Epithelial cell of proximal tubule (primary cell): ENCODE results near the gene CXCL8. TPM values are rescaled to one million over a fixed set of nuclear protein-coding genes. Genes with fewer than 3 reads are reported as not detected.
A peak's percentile ranks its signal among the peaks of the same experiment; 100 is the strongest.

ENCODE experiments used
- DNase-seq: peaks from one replicate; pipeline ENCODE4 v3.0.0-alpha.2; 2011; ENCODE audit warnings: low read depth
- H3K4me3 ChIP-seq: 2 replicates; pipeline ENCODE4 v1.5.1; 2011; ENCODE audit warnings: low read depth, mild to moderate bottlenecking, low read length
- CTCF ChIP-seq: conservative IDR thresholded peaks from 2 replicates; pipeline ENCODE4 v1.5.1; 2012; ENCODE audit warnings: low read depth, mild to moderate bottlenecking, low read length
- total RNA-seq: library from RNA; depleted of rRNA; stranded (reverse); fragments of >200 nt; gene quantifications from 2 replicates; pipeline ENCODE4 v1.2.3, GENCODE V29; 2015

CXCL8 gene
- total RNA-seq, 1 donor from 2014 or later = 24.9 TPM

GRCh38 chr4:73715659-73716058 lies 24.7 kb upstream of the CXCL8 start:
- no peak for DNase-seq
- no peak for TF ChIP-seq CTCF
- H3K4me3 ChIP-seq = no peak overlapping the region

DNA sequence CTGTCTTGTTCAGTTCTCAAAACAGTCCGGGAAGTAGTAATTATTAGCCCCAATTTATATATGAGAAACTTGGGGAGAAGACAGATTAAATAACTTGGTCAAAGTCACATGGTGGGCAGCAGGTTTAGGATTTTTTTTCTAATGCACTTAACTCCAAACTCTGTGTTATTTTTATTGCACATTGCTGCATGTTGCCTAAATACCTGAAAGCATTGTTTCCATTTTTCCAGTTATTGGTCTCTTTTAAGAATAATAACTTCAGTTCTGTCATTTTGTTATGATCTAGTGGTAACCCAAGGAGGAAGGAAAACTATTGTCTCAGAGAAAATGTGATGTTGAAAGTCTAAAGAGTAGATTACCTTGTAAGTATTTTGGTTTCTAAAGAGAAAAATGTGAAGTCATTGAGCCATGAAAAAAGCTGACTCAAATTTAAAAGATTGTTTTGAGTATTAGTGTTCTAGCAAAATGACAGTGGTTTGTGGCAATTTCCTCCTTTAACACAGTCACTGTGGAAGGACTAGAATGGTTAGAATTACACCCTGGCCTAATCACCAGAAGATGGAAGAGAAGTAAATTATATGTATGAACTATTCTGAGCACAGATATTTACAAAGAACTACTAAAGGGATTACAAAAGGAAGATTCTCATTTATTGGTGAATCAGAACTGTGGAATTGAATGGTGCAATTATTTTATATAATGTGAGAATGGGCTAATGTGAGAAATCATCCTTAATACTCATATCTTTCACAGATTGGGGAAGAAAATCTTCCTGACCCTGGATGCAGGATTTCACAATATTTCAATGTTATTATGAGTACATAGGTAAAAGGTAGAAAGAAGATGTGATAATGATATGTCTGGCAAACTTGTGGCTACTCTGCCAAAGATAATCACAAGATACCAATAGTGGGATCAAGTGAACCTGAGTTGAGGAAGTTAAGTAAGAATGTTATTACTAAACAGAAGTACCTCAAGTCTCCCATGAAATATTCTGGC lies 21.7 kb upstream of the CXCL8 start:
- no peak for TF ChIP-seq CTCF
- H3K4me3 ChIP-seq = no peak overlapping the region
- peak; percentile 48 for DNase-seq

GRCh38 chr4:73721435-73721834 lies 18.9 kb upstream of the CXCL8 start:
- peak; percentile 53 for DNase-seq
- no peak overlapping the region for H3K4me3 ChIP-seq
- TF ChIP-seq CTCF = no peak

- no peak overlapping the region for H3K4me3 ChIP-seq
- no peak for TF ChIP-seq CTCF
- DNase-seq = no peak
Measured at GRCh38 chr4:73721909-73722308, 18.5 kb upstream of the CXCL8 start.

DNA sequence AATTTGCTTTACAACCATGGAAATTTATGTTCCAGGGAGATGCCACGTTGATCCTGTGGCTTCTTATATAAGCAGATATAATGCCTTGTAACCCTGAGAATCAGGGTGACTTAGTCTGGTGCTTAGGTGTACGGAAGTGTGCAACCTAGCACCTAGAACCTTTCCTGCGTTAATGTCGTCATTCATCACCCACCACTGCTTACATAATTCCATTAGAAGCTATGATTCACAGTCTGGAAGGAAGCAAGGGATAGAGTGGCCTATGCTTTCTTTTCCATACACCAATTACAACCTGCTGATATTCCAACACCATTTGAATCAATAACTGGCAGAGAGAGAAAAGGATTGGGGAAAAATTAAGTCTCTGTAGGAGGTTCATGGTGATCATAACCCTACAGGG lies 17.3 kb upstream of the CXCL8 start:
- no peak overlapping the region for H3K4me3 ChIP-seq
- no peak for DNase-seq
- TF ChIP-seq CTCF = no peak

DNA sequence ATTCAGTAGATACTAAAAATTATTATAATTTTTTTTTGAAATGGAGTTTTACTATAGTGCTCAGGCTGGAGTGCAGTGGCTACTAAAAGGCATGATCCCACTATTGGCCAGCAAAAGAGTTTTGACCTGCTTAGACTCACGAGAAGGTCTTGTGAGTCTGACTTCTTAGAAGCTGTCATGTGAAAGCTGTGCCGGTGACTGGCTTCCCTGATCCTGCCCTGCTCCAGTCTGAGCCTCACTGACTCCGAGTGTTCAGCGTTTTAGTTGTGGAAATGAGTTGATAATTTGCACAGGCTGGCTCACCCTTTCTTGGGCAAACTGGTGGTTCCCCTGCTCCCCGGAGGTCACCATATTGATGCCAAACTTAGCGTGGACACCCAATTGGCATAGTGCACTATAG lies 16.4 kb upstream of the CXCL8 start:
- no peak for TF ChIP-seq CTCF
- peak; percentile 63 for DNase-seq
- H3K4me3 ChIP-seq = no peak overlapping the region

DNA sequence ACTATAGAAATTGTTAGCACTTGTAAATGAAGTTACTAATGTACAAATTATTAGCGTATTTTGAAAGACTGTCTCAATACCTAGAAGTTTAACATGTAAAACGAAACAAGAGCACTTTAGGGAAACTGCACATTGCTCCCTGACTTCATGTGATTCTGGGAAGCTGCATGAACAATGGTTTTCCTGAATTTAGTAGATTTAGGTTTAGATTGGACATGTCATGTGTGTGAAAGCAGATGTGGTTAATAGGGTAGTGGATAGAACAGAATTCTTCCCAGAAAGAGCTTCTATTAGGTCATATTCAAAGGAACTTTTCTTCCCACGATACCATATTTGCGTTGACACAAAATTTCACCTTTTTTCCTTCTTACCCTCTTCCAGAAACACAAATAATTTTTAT lies 14.9 kb upstream of the CXCL8 start:
- no peak for DNase-seq
- no peak for TF ChIP-seq CTCF
- H3K4me3 ChIP-seq = no peak overlapping the region
